Rectal smooth muscle tissue (tissue), 1 donor: ENCODE results near the gene IARS2.
A peak's percentile ranks its signal among the peaks of the same experiment; 100 is the strongest.

ENCODE experiments used
- H3K27ac ChIP-seq: one replicate; pipeline ENCODE4 v1.7.0; 2013; ENCODE audit warnings: low read depth, low read length, inconsistent platforms
- H3K27me3 ChIP-seq: one replicate; pipeline ENCODE4 v1.7.0; 2013; ENCODE audit warnings: low read length; ENCODE audit not compliant: control insufficient read depth, insufficient read depth
- H3K36me3 ChIP-seq: one replicate; pipeline ENCODE4 v1.7.0; 2013; ENCODE audit warnings: low read length; ENCODE audit not compliant: control insufficient read depth, insufficient read depth
- H3K4me1 ChIP-seq: one replicate; pipeline ENCODE4 v1.7.0; 2013; ENCODE audit warnings: low read length; ENCODE audit not compliant: control insufficient read depth, insufficient read depth
- H3K4me3 ChIP-seq: one replicate; pipeline ENCODE4 v1.7.0; 2013; ENCODE audit warnings: low read length
- H3K9ac ChIP-seq: one replicate; pipeline ENCODE4 v1.7.0; 2013; ENCODE audit warnings: low read length

Gene IARS2

DNA sequence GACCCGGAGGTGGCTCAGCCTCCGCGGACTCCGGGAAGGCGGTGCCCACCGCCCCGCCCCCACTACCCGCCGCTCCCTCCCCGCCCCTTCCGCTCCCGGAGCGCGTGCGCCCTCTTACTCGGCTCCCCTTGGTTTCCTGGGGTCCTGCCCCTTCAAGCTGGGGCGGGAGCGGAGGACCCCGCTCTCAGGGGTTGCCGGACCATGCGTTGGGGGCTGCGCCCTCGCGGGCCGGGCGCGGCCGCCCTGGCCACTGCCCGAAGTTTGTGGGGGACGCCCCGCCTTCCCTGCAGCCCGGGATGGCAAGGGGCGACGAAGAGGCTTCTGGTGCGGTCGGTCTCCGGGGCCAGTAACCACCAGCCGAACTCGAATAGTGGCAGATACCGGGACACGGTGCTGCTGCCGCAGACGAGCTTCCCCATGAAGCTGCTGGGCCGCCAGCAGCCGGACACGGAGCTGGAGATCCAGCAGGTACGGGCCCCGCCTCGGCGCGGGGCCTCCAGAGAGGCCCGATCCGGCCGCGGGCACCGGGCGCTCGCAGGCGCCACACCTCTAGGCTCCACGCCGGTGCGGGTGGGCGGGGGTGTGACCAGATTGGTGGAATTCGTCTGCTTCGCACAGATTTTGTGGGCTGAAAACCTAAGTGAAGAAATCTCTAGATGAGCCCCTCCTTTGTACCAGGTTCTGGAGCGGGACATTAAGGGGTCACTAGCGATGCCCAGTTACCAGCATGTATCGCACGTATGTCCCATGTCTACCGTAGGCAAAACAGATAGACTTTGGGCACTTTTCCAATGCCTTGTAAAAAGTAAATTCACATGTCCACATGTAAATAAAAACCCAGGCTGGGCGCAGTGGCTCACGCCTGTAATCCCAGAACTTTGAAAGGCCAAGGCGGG is at the start of gene IARS2:
Gene IARS2 (plus strand): TSS at position 117 of the 896 bp plus-strand sequence. CDS start 85 bp downstream, at position 202.
- H3K4me1 ChIP-seq = no peaks in the 10 kb centered on the region
- no peaks in the 10 kb centered on the region for H3K36me3 ChIP-seq
- peak within 1 kb of the TSS; percentile 77 for H3K27ac ChIP-seq
- peak within 1 kb of the TSS; percentile 91 for H3K4me3 ChIP-seq
- H3K27me3 ChIP-seq = no peaks in the 10 kb centered on the region
- H3K9ac ChIP-seq = peak within 1 kb of the TSS; percentile 68

DNA sequence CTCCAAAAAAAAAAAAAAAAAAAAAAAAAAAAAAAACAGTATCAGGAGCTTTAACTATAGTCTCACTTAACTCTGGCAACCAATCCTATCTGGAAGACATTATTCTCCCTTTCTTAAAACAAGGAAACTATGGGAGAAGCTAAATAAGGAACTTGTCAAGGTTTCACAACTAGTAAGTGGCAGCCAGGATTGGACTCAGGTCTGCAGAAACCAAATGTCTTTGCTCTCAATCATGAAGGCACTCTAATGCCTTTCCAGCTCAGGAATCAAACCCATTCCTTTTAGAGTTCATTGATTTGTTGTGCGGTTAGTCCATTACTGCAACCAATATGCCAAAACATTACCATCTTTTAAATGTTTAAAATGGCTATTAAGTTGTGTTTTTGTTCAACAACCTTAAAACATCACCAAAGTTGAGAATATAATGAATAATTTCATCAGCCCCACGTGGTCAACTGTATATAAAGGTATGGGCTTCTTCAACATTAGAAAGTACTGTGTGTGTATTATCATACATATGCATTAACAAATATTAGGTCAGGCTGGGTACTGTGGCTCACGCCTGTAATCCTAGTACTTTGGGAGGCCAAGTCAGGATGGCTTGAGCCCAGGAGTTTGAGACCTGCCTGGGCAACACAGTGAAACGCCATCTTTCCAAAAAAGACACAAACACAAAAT is 49.1 kb upstream of the IARS2 start:
- Histone ChIP-seq H3K27me3 (no peaks in the 10 kb centered on the region), H3K27ac (peak overlapping the region; percentile 86), H3K4me3 (peak overlapping the region; percentile 94), H3K4me1 (peaks cover 4% of the 10 kb centered on the region), H3K9ac (no peak overlapping the region), H3K36me3 (peaks cover 3% of the 10 kb centered on the region)

DNA sequence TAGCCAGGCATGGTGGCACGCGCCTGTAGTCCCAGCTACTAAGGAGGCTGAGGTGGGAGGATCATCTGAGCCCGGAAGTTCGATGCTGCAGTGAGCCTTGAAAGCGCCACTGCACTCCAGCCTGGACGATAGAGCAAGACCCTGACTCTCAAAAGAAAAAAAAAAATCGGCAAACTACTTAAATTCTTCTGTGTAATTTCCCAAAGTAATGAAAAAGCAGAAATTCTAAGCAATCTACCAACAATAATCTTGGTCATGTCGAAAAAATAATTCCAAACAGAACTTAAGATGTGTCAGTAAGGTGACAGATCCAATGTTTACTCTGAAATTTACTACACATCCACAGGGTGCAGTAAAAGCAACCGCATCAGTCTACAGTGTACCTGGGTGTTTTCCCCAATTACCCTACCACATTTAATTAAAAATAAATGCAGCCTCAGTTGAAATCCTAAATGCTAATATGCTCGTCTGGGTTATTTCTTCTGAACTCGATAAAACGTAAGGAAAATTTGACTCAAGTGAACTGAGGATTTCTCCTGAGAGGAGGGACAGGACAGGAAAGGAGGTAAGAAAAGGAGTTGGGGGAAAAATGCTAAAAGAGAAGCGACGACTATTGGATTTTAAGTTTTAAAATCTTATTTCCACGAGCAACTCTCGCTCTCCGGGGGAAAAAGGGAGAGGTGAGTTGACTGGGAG is 48.4 kb upstream of the IARS2 start:
- Histone ChIP-seq H3K4me3 (peak overlapping the region; percentile 94), H3K36me3 (no peaks in the 10 kb centered on the region), H3K9ac (peak overlapping the region; percentile 66), H3K4me1 (peaks cover 4% of the 10 kb centered on the region), H3K27me3 (no peaks in the 10 kb centered on the region), H3K27ac (peak overlapping the region; percentile 86)

DNA sequence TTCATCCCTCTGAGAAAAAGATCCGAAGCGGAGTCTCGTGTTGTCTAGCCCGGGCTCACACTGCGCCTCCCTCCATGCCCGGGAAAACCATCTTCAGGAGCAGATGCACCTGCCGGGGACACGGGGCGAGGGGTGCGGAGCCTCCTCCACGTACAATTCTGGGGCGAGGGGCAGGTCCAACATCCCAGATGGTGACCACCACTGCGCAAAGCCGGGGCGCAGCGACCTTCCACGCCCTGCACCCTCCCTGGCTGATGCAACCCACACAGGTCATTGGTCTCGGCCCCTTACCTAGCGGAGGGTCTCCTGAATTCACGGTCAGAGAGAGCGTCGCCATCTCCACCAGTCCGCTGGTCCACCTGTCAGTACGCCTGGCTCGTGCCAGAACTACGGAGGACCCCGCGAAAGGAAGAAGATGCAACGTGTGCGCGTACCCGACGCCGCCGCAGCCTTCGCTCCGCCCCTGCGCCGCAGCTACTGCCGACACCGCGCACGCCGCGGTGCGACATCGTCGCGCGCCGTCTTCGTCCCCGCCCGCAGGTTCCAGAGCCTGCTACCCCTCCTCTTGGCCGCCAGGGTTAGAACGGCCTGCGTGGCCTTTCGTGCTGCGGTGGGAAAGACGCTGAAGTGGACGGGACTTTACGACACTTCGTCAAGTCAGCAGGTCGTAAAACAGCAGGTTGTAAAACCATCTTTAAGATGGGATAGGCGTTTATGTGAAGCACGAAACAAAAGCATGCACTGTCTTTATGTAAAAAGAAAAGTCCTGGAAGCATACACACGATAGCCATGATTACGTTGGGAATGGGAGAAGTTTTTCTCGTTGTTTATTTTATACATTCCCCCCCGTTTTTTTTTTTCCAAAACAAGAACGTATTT is 47.6 kb upstream of the IARS2 start, which contains the start of gene EPRS1:
Gene EPRS1 (minus strand): TSS at position 454 of the 879 bp plus-strand sequence. CDS start 117 bp downstream, at position 337.
- no peaks in the 10 kb centered on the region for H3K27me3 ChIP-seq
- H3K4me3 ChIP-seq = peak within 1 kb of the TSS; percentile 94
- H3K4me1 ChIP-seq = peaks cover 4% of the 10 kb centered on the region
- H3K36me3 ChIP-seq = no peaks in the 10 kb centered on the region
- peak within 1 kb of the TSS; percentile 66 for H3K9ac ChIP-seq
- peak within 1 kb of the TSS; percentile 86 for H3K27ac ChIP-seq

DNA sequence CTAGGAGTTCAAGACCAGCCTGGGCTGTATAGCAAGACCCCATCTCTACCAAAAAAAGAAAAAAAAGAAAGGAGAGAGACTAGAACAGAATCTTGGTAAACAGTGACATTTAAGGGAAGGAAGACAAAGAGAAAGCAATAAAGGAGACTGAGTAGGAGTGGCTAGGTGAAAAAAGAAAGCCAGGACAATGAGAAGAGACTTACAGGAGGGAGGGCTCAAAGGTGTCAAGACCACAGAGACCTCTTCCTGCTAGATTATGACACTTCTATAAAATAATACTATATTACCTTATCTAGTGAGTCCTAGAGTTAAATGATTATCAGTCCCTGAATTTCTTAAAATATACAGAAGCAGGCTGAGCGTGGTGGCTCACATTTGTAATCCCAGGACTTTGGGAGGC is 37.6 kb upstream of the IARS2 start:
- H3K4me1 ChIP-seq = no peaks in the 10 kb centered on the region
- H3K9ac ChIP-seq = no peak overlapping the region

DNA sequence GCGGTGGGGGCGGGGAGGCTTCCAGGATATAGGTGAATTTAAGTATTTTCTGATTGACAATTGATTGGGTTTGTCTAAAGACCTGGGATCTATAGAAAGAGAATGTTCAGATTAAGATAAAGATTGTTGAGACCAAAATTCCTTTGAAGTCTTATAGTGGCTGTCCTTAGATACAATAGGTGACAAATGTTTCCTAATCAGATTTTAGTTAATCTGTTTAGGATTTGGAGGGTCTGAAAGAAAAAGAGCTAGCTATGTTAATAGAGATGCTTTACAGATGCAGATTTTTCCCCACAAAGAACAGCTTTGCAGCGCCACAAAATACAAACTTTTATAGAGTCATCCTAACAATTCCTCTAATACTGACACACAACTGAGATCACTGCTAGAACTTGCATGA is 33.1 kb upstream of the IARS2 start:
- H3K27me3 ChIP-seq = no peaks in the 10 kb centered on the region
- H3K27ac ChIP-seq = no peak overlapping the region
- no peaks in the 10 kb centered on the region for H3K4me1 ChIP-seq
- H3K36me3 ChIP-seq = peaks cover 5% of the 10 kb centered on the region
- H3K9ac ChIP-seq = no peak overlapping the region
- H3K4me3 ChIP-seq = no peak overlapping the region

More for the DNA sequence above, 37.6 kb upstream of the IARS2 start:
- Histone ChIP-seq H3K4me3 (no peak overlapping the region), H3K27me3 (no peaks in the 10 kb centered on the region), H3K36me3 (no peaks in the 10 kb centered on the region), H3K27ac (no peak overlapping the region)

DNA sequence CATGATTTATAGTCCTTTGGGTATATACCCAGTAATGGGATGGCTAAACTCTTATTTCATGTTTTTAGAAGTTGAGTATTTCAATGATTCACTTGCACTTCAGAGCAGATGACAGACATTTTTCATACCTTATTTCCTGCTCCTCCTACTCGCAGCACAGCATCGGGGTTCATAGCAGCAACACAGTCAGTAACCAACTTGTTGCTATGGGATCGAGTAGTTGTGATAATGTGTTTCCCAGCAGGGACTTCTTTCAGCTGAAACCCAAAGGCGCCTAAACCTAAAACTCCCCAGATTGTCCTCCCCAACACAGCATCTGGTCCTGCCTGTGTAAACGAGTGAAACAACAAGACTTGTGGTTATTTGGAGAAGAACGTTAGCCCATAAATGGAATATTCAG is 31.3 kb upstream of the IARS2 start:
- H3K36me3 ChIP-seq = peaks cover 10% of the 10 kb centered on the region

DNA sequence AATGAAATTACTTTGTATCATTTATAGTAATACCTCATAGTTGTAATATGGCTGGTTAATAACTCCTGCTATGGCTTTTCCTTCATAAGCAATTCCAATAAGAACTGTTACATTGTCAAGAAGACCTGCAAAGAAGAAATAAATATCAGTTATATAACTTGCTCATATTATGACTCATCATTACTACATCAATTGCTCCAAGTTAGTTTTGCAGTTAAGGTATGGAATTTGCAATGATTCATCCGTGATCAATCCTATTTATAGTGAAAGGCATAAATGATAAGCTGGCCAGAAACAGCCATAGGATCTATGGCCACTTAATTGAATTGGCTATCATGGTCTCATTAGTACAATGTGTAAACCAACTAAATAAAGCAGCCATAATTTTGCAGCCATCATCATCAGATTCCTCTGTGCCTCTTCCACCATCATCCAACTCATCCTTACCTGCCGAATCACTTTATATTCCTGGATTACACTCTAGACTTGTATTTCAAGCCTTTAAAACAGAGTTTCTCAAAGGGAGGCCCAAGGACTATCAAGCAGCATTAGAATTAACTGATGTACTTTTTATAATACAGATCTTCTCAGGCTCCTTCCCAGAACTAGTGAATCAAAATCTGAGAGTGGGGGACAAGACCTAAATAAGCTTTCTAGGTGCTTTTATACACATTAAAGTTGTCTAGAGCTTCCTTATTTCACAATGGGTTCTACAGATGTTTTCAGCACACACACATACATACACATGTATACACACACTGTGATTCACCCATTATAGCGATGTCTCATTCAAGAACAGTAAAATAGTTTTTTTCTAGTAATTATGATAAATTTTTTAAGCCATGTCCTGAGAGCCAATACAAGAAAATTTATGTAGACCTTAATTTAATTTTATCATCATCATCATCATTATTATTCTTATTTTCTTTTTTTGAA is 26.4 kb upstream of the IARS2 start:
- no peak overlapping the region for H3K9ac ChIP-seq
- H3K4me3 ChIP-seq = no peak overlapping the region
- no peaks in the 10 kb centered on the region for H3K27me3 ChIP-seq
- no peaks in the 10 kb centered on the region for H3K4me1 ChIP-seq
- peaks cover 11% of the 10 kb centered on the region for H3K36me3 ChIP-seq
- H3K27ac ChIP-seq = no peak overlapping the region

More for the DNA sequence above, 31.3 kb upstream of the IARS2 start:
- Histone ChIP-seq H3K9ac (no peak overlapping the region), H3K4me3 (no peak overlapping the region), H3K27me3 (no peaks in the 10 kb centered on the region), H3K4me1 (no peaks in the 10 kb centered on the region), H3K27ac (no peak overlapping the region)

DNA sequence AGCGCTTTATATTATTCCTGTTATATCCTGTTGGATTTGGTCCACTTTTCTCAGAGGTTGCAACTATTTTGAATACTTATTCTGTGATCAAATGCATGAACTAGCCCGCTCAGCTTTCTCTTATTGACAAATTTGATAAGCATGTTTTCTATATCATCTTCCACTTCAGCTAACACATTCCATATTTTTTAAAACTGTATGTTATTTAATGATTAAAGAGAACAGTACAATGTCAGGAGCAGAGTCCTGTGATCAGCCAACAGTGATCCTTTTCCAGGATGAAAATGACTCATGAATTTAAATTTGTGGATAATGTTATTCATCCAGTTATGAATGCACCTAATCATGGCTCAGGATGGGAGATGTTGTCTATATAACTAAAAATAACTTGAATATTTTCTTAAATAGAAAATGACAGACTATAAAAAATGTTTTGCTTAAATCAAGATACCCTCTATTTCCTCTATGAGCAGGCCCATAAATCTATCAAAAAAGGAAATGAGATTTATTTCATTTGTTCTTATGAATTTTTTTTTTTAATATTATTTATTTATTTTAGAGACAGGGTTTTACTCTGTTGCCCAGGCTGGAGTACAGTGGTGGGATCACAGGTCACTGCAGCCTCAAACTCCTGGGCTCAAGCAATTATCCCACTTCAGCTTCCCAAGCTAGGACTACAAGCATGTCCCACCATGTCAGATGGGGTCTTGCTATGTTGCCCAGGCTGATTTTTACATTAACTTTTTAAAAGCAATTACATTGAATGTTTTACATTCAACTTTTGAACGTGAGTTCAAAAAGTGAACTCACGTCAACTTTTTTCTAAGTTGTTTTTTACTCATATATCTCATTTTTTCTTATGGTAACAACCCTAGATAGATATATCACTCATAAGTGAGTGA is 16.8 kb upstream of the IARS2 start:
- no peak overlapping the region for H3K4me3 ChIP-seq
- no peaks in the 10 kb centered on the region for H3K27me3 ChIP-seq
- H3K9ac ChIP-seq = no peak overlapping the region
- H3K4me1 ChIP-seq = no peaks in the 10 kb centered on the region
- H3K27ac ChIP-seq = no peak overlapping the region
- no peaks in the 10 kb centered on the region for H3K36me3 ChIP-seq

DNA sequence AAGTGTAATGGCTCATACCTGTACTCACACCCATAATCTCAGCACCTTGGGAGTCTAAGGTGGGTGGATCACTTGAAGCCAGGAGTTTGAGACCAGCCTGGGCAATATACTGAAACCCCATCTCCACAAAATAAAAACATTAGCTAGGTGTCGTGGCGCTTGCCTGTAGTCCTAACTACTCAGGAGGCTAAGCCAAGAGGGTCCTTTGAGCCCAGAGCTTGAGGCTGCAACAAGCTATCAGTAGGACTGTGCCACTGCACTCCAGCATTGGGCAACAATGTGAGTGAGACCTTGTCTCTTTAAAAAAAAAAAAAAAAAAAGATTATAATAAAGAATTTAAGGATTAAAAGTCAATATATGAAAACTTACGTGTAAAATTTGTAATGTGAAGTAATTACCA is 16.0 kb upstream of the IARS2 start:
- no peaks in the 10 kb centered on the region for H3K27me3 ChIP-seq
- no peaks in the 10 kb centered on the region for H3K4me1 ChIP-seq
- H3K36me3 ChIP-seq = no peaks in the 10 kb centered on the region
- H3K9ac ChIP-seq = no peak overlapping the region
- H3K4me3 ChIP-seq = no peak overlapping the region
- no peak overlapping the region for H3K27ac ChIP-seq
